ENCODE data around the gene MDH1B.
"Not testable (repeated sequence)": the region's sequence is repeated elsewhere in the genome, so short reads cannot be mapped to it uniquely, and the experiment has no call there.

The MDH1B gene

DNA sequence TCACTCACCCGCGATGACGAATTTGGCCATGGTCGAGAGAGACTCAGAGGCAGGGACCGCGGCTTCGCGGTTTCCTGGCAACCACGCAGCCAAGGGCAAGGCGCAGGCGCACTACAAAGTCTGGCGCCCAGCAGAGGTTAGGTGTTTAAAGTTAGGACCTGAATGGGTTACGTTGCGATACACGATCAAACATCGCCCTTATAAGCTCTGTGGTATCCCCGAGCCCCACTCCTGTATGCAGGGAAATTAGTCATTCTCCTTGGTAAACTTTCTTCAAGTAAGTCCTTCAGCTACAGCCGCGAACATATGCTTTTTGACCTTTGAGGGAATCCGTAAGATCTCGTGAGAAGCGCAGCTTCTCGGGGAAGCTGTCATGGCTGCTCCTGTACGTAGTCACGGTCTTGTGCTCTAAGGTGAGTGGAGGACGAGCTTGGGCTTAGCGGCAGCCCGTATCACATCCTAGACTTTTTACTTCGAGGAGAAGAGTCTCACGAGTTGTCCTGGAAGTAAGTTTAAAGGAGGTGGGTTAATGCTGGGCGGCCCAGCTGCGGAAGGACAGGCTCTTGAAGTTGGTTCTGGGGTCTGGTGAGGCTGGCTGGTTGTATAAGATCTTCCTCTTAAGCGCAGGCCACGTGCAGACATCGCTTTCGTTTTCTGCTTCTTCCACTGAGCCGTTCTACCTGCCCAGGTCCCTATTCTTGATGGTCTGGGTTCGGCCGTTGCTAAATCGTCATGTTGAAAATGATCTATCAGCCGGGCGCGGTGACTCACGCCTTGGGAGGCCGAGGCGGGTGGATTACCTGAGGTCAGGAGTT, at the start of gene MDH1B, which contains the start of gene FASTKD2:
TSS of gene MDH1B (minus strand) at position 87 of the 815 bp plus-strand sequence. CDS start at position 30, 57 bp downstream.
TSS of gene FASTKD2 (plus strand) at position 365 of the 815 bp plus-strand sequence. CDS start 1,088 bp downstream, outside the sequence.
- DNase-seq: peak; percentile 79 to 83

- DNase-seq: no peak
Measured at GRCh38 chr2:206814498-206814897, 49.4 kb upstream of the MDH1B start.

GRCh38 chr2:206812471-206812870, 47.3 kb upstream of the MDH1B start:
- DNase-seq: not testable (repeated sequence)

- not testable (repeated sequence) for DNase-seq
Measured at GRCh38 chr2:206807624-206808023, 42.5 kb upstream of the MDH1B start.

DNA sequence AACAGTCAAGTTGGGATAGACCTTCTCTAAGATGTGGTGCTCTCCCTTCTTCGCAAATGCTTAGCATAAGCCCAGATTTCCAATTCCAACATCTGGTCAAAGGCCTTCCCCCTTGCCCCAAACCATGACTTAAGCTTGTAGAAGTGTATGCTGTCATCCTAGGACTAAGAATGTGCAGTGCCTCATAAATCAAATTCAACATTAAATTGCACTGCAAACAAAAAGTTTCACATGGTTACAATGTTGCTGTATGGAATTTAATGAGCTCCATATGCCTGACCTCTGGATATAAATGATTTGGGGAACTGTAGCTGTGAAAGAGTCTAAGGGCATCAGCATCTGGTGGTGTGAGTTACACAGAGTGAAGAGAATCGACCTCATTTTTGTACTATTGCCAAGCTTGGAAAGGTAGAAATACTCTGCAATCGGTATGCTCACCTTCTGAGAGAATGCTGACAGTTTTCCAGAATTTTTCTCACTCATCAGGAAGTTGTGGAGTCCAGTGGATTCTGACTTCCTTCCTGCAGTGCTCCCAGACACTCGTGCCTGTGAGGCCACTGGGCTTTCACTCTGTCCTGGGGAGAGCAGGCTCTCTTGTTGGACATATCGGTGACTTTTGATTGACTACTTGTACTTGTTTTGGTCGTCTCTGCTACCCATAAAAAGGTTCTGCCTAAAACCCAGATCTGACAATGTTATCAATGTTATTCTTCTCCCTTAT, 40.9 kb upstream of the MDH1B start:
- DNase-seq: no peak

- no peak for DNase-seq
Measured at GRCh38 chr2:206804326-206804725, 39.2 kb upstream of the MDH1B start.

DNA sequence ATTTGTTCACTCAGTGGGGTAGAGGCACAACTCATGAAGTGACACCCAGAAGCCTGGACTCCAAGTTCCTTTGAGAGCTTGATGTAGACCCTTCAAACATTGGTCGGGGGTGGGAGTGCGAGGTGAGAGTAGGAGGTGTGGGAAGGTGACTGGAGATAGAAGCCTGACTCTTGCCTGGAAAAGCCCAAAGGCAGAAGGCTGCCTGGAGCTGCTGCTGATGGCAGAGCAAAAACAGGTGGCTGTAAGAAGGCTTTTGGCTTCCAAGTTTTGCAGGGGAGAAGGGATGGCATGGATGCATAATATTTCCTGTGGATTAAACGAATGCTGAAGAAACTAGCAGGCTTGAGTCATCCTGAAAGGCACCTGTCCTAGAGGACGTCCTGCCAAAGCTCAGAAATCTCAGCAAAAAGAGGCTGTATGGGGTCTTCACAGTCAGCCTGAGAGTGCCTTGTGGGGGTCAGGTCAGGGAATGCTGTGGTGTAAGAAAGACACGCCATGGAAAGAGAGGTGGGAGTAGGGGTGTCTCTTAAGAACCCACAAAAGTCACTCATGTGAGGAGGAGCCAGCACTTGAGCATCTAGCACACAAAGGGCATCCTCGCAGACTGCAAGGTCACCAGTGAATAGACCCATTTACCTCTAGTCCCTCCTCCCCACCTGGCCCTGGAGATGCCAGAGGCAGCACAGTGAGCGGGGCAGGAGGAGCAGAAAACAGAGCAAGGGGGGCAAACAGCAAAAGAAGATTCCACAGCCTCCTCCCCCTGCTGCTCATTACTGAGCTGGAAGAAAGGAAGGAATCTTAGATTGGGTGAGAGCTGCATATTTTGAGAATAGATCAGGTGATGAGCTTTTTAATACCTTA, 37.8 kb upstream of the MDH1B start:
- DNase-seq: no peak

- DNase-seq: no peak
Measured at GRCh38 chr2:206801418-206802189, 36.5 kb upstream of the MDH1B start.

- DNase-seq: peak in 1 of 2 donors; percentile 41
Measured at GRCh38 chr2:206800506-206801417, 35.6 kb upstream of the MDH1B start.

DNA sequence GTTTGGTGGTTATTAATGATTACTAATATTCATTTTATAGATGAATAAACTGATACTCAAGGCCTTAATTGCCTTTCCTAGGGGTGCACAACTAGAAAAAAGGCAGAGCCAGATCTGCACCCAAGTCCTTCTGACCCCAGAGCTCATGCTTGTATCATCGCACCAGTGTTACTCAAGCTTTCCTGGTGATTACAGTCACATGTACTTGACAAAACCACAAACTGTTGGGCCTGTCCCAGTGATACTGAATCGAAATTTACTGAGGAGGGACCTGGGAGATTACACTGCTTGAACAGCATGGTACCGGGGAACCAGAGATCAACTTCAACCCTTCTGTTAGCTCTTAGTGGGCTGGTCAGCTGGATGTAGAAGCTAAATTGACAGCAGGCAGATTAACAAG, 34.0 kb upstream of the MDH1B start:
- no peak for DNase-seq

- DNase-seq: no peak
Measured at GRCh38 chr2:206798000-206798399, 32.9 kb upstream of the MDH1B start.

GRCh38 chr2:206797376-206797775, 32.2 kb upstream of the MDH1B start:
- DNase-seq: no peak

- DNase-seq: no peak
Measured at GRCh38 chr2:206792645-206793044, 27.5 kb upstream of the MDH1B start.

GRCh38 chr2:206790311-206790935, 25.3 kb upstream of the MDH1B start:
- no peak for DNase-seq

- DNase-seq: no peak
Measured at GRCh38 chr2:206784559-206785353, 19.6 kb upstream of the MDH1B start.

DNA sequence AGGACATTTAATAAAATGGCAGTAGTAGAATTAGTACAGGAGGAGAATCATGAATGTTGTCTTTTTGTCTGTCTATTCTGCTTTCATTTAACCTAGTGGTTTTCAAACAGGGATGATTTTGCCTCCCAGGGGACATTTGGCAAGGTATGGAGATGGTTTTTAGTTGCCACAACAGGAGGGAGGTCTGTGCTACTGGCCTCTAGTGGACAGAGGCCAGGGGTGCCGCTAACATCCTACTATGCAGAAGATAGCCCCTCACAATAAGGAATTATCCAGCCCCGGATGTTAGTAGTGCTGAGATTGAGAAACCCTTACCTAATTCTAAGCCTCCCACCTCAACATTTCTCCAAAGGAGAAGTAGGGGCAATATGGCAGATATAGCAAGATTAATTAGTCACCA, 18.6 kb upstream of the MDH1B start:
- DNase-seq: no peak

DNA sequence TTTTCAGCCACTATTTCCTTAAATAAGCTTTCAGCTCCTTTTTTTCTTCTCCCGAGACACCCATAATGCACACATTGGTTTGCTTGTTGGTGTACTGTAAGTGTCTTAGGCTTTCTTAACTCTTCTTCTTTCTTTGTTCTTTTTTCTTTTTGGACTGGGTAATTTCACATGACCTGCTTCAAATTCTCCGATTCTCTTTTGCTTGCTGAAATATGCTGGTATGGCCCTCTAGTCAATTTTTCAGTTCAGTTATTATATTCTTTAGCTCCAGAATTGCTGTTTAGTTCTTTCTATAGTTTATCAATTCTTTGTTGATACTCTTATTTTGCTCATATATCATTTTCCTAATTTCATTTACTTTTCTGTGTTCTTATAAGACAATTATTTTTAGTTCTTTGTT, 15.5 kb upstream of the MDH1B start:
- no peak for DNase-seq

- DNase-seq: no peak
Measured at GRCh38 chr2:206776432-206776831, 11.3 kb upstream of the MDH1B start.

DNA sequence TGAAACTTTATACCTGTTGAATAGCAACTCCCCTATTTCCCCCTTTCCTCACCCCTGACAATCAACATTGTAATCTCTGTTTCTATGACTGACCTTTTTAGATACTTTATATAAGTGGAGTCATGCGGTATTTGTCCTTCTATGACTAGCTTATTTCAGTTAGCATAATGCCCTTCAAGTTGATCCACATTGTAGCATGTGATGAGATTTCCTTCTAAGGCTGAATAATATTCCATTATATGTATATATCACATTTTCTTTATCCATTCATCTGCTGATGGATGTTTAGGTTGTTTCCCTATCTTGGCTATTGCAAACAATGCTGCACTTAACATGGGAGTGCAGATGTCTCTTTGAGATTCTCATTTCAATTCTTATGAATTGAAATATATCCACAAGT, 9.7 kb upstream of the MDH1B start:
- no peak for DNase-seq

Data from stimulated activated CD4-positive, alpha-beta T cell treated with anti-CD3 and anti-CD28 coated beads, Interleukin-2, amount 100 ng/mL, for 48 hours (primary cell).